Caco-2 (cell line): ENCODE measurements around the gene COL11A2. TPM values are rescaled to one million over a fixed set of nuclear protein-coding genes. Genes with fewer than 3 reads are reported as not detected.

Source experiments
- BruUV-seq: library from RNA; stranded (reverse); fragments of 400-500 nt; replicated peaks from 2 replicates; lab custom pipeline; 2021; lab: Mats Ljungman, UMichigan
- CTCF ChIA-PET: fragments of 300-600 bp; sonication (Branson Sonifier 250); formaldehyde crosslinking; loops from one replicate; lab custom pipeline; 2022; ENCODE audit warnings: antibody characterized with exemption; lab: Charles Lee
- POLR2A ChIA-PET: fragments of 300-600 bp; sonication (Branson Sonifier 250); formaldehyde crosslinking; loops from one replicate; lab custom pipeline; 2022; ENCODE audit warnings: antibody characterized with exemption; lab: Charles Lee
- DNase-seq, 2 experiments: peaks; one replicate each; pipeline versions ENCODE4 v3.0.0 to v3.0.0-alpha.2; 2020 to 2022
- H3K27me3 ChIP-seq: replicated peaks from 2 replicates; pipeline ENCODE4 v1.6.0; 2011; ENCODE audit warnings: low read length; ENCODE audit not compliant: control insufficient read depth, insufficient read depth
- H3K36me3 ChIP-seq: 2 replicates; pipeline ENCODE4 v1.5.1; 2011; ENCODE audit warnings: low read length; ENCODE audit not compliant: control insufficient read depth, insufficient read depth
- H3K4me1 ChIP-seq: fragments of 250-450 bp; sonication (Bioruptor Pico); 2 replicates; pipeline ENCODE4 v1.5.1; 2020; ENCODE audit warnings: mild to moderate bottlenecking
- H3K4me3 ChIP-seq: 2 replicates; pipeline ENCODE4 v1.5.1; 2011; ENCODE audit warnings: low read depth, mild to moderate bottlenecking, control low read depth, low read length
- H3K9me3 ChIP-seq: fragments of 250-450 bp; sonication (Bioruptor Pico); 2 replicates; pipeline ENCODE4 v1.5.1; 2020; ENCODE audit warnings: mild to moderate bottlenecking, moderate library complexity
- H3K27ac Mint-ChIP-seq: one replicate; pipeline ENCODE4 v1.8.0; 2022; ENCODE audit warnings: mixed read lengths; ENCODE audit not compliant: unreplicated experiment
- H3K27me3 Mint-ChIP-seq: one replicate; pipeline ENCODE4 v1.8.0; 2022; ENCODE audit warnings: mixed read lengths; ENCODE audit not compliant: insufficient read depth, unreplicated experiment
- H3K36me3 Mint-ChIP-seq: one replicate; pipeline ENCODE4 v1.8.0; 2022; ENCODE audit warnings: mild to moderate bottlenecking, mixed read lengths; ENCODE audit not compliant: insufficient read depth, unreplicated experiment
- H3K4me1 Mint-ChIP-seq: one replicate; pipeline ENCODE4 v1.8.0; 2022; ENCODE audit warnings: low read depth, mixed read lengths; ENCODE audit not compliant: unreplicated experiment
- H3K4me3 Mint-ChIP-seq: one replicate; pipeline ENCODE4 v1.8.0; 2022; ENCODE audit warnings: mild to moderate bottlenecking, moderate library complexity, mixed read lengths; ENCODE audit not compliant: unreplicated experiment
- H3K9me3 Mint-ChIP-seq: one replicate; pipeline ENCODE4 v1.8.0; 2022; ENCODE audit warnings: mixed read lengths; ENCODE audit not compliant: unreplicated experiment
- CTCF ChIP-seq, 2 experiments: fragments of 200-600 bp in 1 of 2; IDR thresholded peaks; 1 replicate in 1 of 2; 2 replicates in 1 of 2; pipeline versions ENCODE4 v1.5.1 to v1.8.0; 2011 to 2022; ENCODE audit warnings: antibody characterized with exemption in 1 of 2, control low read depth in 1 of 2, inconsistent platforms in 1 of 2, low read depth in 1 of 2, low read length in 1 of 2, mild to moderate bottlenecking in 1 of 2, moderate library complexity in 1 of 2; ENCODE audit not compliant: insufficient read depth in 1 of 2, severe bottlenecking in 1 of 2, unreplicated experiment in 1 of 2
- intact Hi-C: fragments of 100-400 bp; cut with micrococcal nuclease; formaldehyde crosslinking; loops from one replicate; pipeline ENCODE4 v1.10.0; 2022; ENCODE audit not compliant: unreplicated experiment
- total RNA-seq: library from RNA; stranded (reverse); gene quantifications from 2 replicates; pipeline ENCODE4 v1.2.3, GENCODE V29; 2022

Gene COL11A2
- total RNA-seq, 1 experiment from 2014 or later: 1.3 TPM

GRCh38 chr6:33181141-33181540 lies 11.1 kb downstream of the COL11A2 start:
- BruUV-seq: no TSS peak
- intact Hi-C loops: no loop called here
- H3K4me3 Mint-ChIP-seq: no peak overlapping the region

GRCh38 chr6:33178755-33179475 lies 13.4 kb downstream of the COL11A2 start:
- no peak overlapping the region for H3K4me3 Mint-ChIP-seq
- H3K4me1 Mint-ChIP-seq: no peaks in the 10 kb centered on the region
- H3K9me3 ChIP-seq: no peaks in the 10 kb centered on the region
- BruUV-seq: no TSS peak
- TF ChIP-seq CTCF (IDR thresholded peaks at IDR 0.05; ENCODE audit: insufficient read depth in 1 of 2, low read depth in 1 of 2, low read length in 1 of 2, severe bottlenecking in 1 of 2, unreplicated experiment in 1 of 2): no peak
- H3K9me3 Mint-ChIP-seq: peaks cover 15% of the 10 kb centered on the region
- H3K27me3 ChIP-seq: no peaks in the 10 kb centered on the region
- DNase-seq: no peak
- H3K27ac Mint-ChIP-seq: no peak overlapping the region
- no peaks in the 10 kb centered on the region for H3K36me3 Mint-ChIP-seq
- intact Hi-C loops: no loop called here
- no peaks in the 10 kb centered on the region for H3K4me1 ChIP-seq
- H3K36me3 ChIP-seq: no peaks in the 10 kb centered on the region
- no peak overlapping the region for H3K4me3 ChIP-seq
- ChIA-PET CTCF (no interaction called here), POLR2A (no interaction called here)
- peaks cover 16% of the 10 kb centered on the region for H3K27me3 Mint-ChIP-seq

More at GRCh38 chr6:33181141-33181540, 11.1 kb downstream of the COL11A2 start:
- ChIA-PET POLR2A (no interaction called here), CTCF (no interaction called here)
- peaks cover 13% of the 10 kb centered on the region for H3K27me3 Mint-ChIP-seq
- H3K36me3 Mint-ChIP-seq: no peaks in the 10 kb centered on the region
- H3K9me3 Mint-ChIP-seq: peaks cover 22% of the 10 kb centered on the region
- H3K4me1 Mint-ChIP-seq: no peaks in the 10 kb centered on the region
- no peaks in the 10 kb centered on the region for H3K9me3 ChIP-seq
- H3K27ac Mint-ChIP-seq: no peak overlapping the region
- no peaks in the 10 kb centered on the region for H3K4me1 ChIP-seq
- H3K27me3 ChIP-seq: no peaks in the 10 kb centered on the region
- no peak for TF ChIP-seq CTCF (IDR thresholded peaks at IDR 0.05; ENCODE audit: insufficient read depth in 1 of 2, low read depth in 1 of 2, low read length in 1 of 2, severe bottlenecking in 1 of 2, unreplicated experiment in 1 of 2)
- H3K36me3 ChIP-seq: no peaks in the 10 kb centered on the region
- DNase-seq: no peak
- H3K4me3 ChIP-seq: no peak overlapping the region

GRCh38 chr6:33177552-33178446 lies 14.5 kb downstream of the COL11A2 start:
- POLR2A ChIA-PET: interaction anchor here (0.6 kb wide), 1 partner anchor 1218 kb away, joined by 11 read pairs; no protein-coding TSS in a partner anchor
- intact Hi-C loops: no loop called here
- Mint-ChIP-seq H3K27ac (no peak overlapping the region), H3K9me3 (peaks cover 4% of the 10 kb centered on the region), H3K36me3 (no peaks in the 10 kb centered on the region), H3K27me3 (peaks cover 16% of the 10 kb centered on the region), H3K4me1 (no peaks in the 10 kb centered on the region), H3K4me3 (no peak overlapping the region)
- no peaks in the 10 kb centered on the region for H3K36me3 ChIP-seq
- H3K4me1 ChIP-seq: no peaks in the 10 kb centered on the region
- no TSS peak for BruUV-seq
- no peak for TF ChIP-seq CTCF (IDR thresholded peaks at IDR 0.05; ENCODE audit: insufficient read depth in 1 of 2, low read depth in 1 of 2, low read length in 1 of 2, severe bottlenecking in 1 of 2, unreplicated experiment in 1 of 2)
- CTCF ChIA-PET: no interaction called here
- no peaks in the 10 kb centered on the region for H3K9me3 ChIP-seq
- no peak overlapping the region for H3K4me3 ChIP-seq
- no peak for DNase-seq
- H3K27me3 ChIP-seq: no peaks in the 10 kb centered on the region
